Small intestine (tissue), 7 donors: Measurements from ENCODE around the gene UTY. TPM values are rescaled to one million over a fixed set of nuclear protein-coding genes. Genes with fewer than 3 reads are reported as not detected.
A peak's percentile ranks its signal among the peaks of the same experiment; 100 is the strongest.
"Not testable (repeated sequence)": the region's sequence is repeated elsewhere in the genome, so short reads cannot be mapped to it uniquely, and the experiment has no call there.

Experiments
- DNase-seq, 2 donors: peaks; one replicate each; pipeline versions ENCODE4 v3.0.0 to v3.0.0-alpha.2; 2013
- FAIRE-seq: peaks from 2 replicates; lab custom pipeline; 2012; peaks lifted over from hg19 to GRCh38; lab: Jason Lieb, UNC
- H3K27ac ChIP-seq, 3 donors: one replicate each; pipeline ENCODE4 v1.5.1; 2013; ENCODE audit warnings: low read length in 2 of 3, mild to moderate bottlenecking in 2 of 3, control low read depth in 1 of 3, inconsistent platforms in 1 of 3, low read depth in 1 of 3, moderate library complexity in 1 of 3
- H3K27me3 ChIP-seq, 3 donors: one replicate each; pipeline ENCODE4 v1.6.1; 2013; ENCODE audit warnings: low read length in 3 of 3, inconsistent platforms in 1 of 3; ENCODE audit not compliant: control insufficient read depth in 3 of 3, insufficient read depth in 3 of 3
- H3K36me3 ChIP-seq, 3 donors: one replicate each; pipeline ENCODE4 v1.6.1; 2013; ENCODE audit warnings: low read length in 3 of 3, inconsistent platforms in 1 of 3, low read depth in 1 of 3, mild to moderate bottlenecking in 1 of 3, moderate library complexity in 1 of 3; ENCODE audit not compliant: control insufficient read depth in 3 of 3, insufficient read depth in 2 of 3
- H3K4me1 ChIP-seq, 3 donors: one replicate each; pipeline ENCODE4 v1.6.1; 2013; ENCODE audit warnings: low read length in 2 of 3, inconsistent platforms in 1 of 3, low read depth in 1 of 3, mild to moderate bottlenecking in 1 of 3, moderate library complexity in 1 of 3; ENCODE audit not compliant: control insufficient read depth in 3 of 3, insufficient read depth in 2 of 3
- H3K4me3 ChIP-seq, 3 donors: one replicate each; pipeline ENCODE4 v1.5.1; 2013; ENCODE audit warnings: low read length in 3 of 3, control low read depth in 1 of 3, inconsistent platforms in 1 of 3, low read depth in 1 of 3, mild to moderate bottlenecking in 1 of 3, moderate library complexity in 1 of 3
- H3K9me3 ChIP-seq, 2 donors: one replicate each; pipeline ENCODE4 v1.6.1; 2013; ENCODE audit warnings: low read depth in 1 of 2, low read length in 1 of 2; ENCODE audit not compliant: control insufficient read depth in 2 of 2, insufficient read depth in 1 of 2
- WGBS, 3 donors: extraction: QIAGEN DNeasy Blood & Tissue Kit; methylation state at CpG; one replicate each; pipeline ENCODE4 v1.1.7; 2013; 5-methylcytosine and 5-hydroxymethylcytosine counted together
- polyA plus RNA-seq, 4 donors: library from polyadenylated mRNA; stranded (reverse) in 3 of 4; unstranded in 1 of 4; fragments of 200-250 nt in 3 of 4; fragments of 120-200 nt in 1 of 4; gene quantifications; one replicate each; pipeline versions ENCODE4 v1.2.1 to v1.2.3, GENCODE V29; 2013
- donor health status: healthy with polysubstance abuse.
- donor health status: control.
- donor health status: control.
- donor health status: Bipolar disorder and iron deficiency.
- donor health status: healthy.

Gene UTY
- polyA plus RNA-seq, 4 donors = 3.3 to 15.4 (median 3.8) TPM; not detected in 1

DNA sequence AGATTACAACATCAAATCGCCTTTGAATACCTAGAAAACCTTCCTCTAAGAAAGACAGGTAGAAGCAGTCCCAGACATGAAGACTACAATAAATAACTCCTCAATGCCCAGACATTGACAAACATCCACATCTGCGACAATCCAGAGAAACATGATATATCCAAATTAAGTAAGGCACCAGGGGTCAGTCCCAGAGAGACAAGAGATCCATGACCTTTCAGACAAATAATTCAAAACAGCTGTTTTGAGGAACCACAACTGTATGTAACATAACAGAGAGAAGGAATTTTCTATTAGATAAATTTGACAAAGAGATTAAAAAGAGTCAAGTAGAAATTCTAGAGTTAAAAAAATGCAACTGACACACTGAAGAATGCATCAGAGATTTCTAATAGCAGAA lies 200.3 kb downstream of the UTY start:
- 94 to 100% methylated on average over 2 of the region's 2 CpGs; no CpG with 5 or more reads in 1 of the 3 donors for WGBS, 3 donors
- H3K36me3 ChIP-seq = peaks cover 0 to 20% (median 3%) of the 10 kb centered on the region in 3 donors
- FAIRE-seq = no peak

DNA sequence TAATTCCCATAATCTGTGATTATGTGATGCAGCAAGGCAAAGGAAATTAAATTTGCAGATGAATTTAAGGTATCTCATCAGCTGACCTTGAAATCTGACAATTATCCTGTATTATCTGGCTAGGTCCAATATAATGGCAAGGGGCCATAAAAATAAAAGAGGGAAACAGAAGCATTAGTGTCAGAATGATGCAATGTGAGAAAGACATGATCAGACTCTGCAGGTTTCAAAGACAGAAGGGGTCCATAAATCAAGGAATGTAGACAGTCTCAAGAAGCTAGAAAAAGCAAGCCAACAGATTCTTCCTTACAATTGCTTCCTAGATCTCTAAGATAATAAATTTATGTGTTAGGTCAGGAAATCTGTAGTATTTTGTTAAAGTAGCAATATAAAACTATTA lies 208.1 kb downstream of the UTY start:
- Histone ChIP-seq H3K36me3 (peaks cover 0 to 10% (median 0%) of the 10 kb centered on the region in 3 donors), H3K9me3 (peaks cover 0 to 7% of the 10 kb centered on the region in 2 donors), H3K4me1 (no peaks in the 10 kb centered on the region), H3K27ac (no peak overlapping the region), H3K4me3 (no peak overlapping the region), H3K27me3 (no peaks in the 10 kb centered on the region)
- DNase-seq (no peak), FAIRE-seq (no peak)

More for the DNA sequence above, 200.3 kb downstream of the UTY start:
- Histone ChIP-seq H3K4me1 (no peaks in the 10 kb centered on the region), H3K9me3 (no peaks in the 10 kb centered on the region), H3K4me3 (no peak overlapping the region), H3K27me3 (no peaks in the 10 kb centered on the region), H3K27ac (no peak overlapping the region)
- DNase-seq = no peak

DNA sequence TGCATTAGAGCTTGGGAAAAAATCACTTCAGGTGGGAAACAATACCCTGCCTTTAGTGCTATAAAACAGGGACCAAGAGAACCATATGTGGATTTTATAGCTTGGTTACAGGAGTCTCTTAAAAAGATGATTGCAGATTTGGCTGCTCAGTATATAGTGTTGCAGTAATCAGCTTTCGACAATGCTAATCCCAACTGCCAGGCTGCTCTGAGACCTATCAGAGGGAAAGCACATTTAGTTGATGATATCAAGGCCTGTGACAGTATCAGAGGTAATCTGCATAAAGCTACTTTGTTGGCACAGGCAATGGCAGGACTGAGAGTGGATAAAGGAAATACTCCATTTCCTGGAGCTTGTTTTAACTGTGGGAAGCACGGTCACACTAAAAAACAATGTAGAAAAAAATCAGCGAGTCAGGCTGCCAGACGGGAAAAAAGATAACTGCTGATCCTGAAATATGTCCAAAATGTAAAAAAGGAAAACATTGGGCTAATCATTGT lies 225.8 kb downstream of the UTY start:
- FAIRE-seq, DNase-seq: not testable (repeated sequence)
- WGBS, 3 donors = 73 to 100% (median 91%) methylated on average over 1 to 4 of the region's 4 CpGs

DNA sequence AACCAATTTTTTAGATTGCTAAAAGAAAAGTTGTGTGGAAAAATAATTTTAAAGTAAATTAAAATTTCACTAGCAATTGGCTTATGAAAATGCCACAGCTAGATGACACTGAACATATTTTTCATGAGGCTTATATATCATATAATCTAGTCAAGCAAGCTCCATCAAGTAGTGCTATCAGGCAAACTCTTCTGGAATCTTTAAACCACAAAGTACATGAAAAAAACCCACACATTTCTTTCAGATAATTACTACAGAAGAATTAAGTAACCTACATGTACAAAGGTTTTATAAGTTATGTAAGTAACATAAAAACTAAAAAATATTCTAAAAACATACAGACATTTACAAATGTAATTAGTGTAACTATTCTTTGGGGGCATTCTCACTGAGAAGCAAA lies 229.4 kb downstream of the UTY start:
- Histone ChIP-seq H3K4me1 (no peaks in the 10 kb centered on the region), H3K4me3 (no peak overlapping the region), H3K9me3 (no peaks in the 10 kb centered on the region), H3K27me3 (no peaks in the 10 kb centered on the region), H3K27ac (no peak overlapping the region), H3K36me3 (peaks cover 0 to 6% (median 0%) of the 10 kb centered on the region in 3 donors)
- DNase-seq (no peak), FAIRE-seq (no peak)

More for the DNA sequence above, 225.8 kb downstream of the UTY start:
- H3K4me3 ChIP-seq, H3K27ac ChIP-seq, H3K36me3 ChIP-seq, H3K4me1 ChIP-seq, H3K9me3 ChIP-seq, H3K27me3 ChIP-seq: not testable (repeated sequence)

DNA sequence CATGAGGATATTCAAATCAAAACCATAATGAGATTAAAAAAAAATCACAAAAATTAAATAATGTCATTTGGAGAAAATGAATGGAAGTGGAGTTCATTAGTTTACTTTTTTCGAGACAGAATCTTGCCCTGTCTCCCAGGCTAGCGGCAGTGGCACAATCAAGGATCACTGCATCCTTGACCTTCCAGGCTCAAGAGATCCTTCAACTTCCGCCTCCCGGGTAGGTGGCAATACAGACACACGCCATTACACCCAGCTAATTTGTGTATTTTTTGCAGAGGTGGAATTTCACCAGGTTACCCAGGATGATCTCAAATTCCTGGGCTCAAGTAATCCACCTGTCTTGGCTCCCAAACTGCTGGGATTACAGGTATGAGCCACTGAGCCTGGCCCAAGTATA lies 236.1 kb downstream of the UTY start:
- Histone ChIP-seq H3K4me3 (no peak overlapping the region), H3K9me3 (no peaks in the 10 kb centered on the region), H3K4me1 (no peaks in the 10 kb centered on the region), H3K36me3 (peaks cover 0 to 3% (median 0%) of the 10 kb centered on the region in 3 donors), H3K27me3 (no peaks in the 10 kb centered on the region), H3K27ac (no peak overlapping the region)
- WGBS, 3 donors = 92 to 97% methylated on average over 5 of the region's 5 CpGs; no CpG with 5 or more reads in 1 of the 3 donors
- FAIRE-seq (no peak), DNase-seq (no peak)

DNA sequence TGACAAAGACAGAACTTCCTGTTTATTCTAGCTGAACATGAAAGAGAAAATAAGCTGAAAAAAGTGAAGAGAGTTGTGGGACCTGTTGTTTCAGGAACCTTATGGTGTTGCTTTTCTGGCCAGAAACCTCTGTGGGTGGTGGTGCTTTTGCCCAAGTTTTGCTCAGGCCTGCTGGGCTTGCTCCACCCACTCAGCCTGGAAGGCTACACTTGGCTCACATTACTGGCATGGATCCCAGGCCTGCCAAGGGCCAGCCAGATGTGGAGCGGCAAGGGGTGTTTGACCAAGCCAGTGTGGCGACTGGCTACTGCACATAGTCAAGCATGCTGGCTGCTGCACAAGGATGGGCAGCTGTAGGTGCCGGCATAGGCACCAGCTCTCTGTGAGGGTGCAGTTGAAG lies 245.9 kb downstream of the UTY start:
- peaks cover 0 to 7% of the 10 kb centered on the region in 2 donors for H3K9me3 ChIP-seq
- no peaks in the 10 kb centered on the region for H3K4me1 ChIP-seq
- H3K27ac ChIP-seq = no peak overlapping the region
- peak in 1 of 2 donors; percentile 5 for DNase-seq
- WGBS, 3 donors = 63 to 64% methylated on average over 3 of the region's 3 CpGs; no CpG with 5 or more reads in 1 of the 3 donors
- peaks cover 0 to 18% (median 3%) of the 10 kb centered on the region in 3 donors for H3K36me3 ChIP-seq
- FAIRE-seq = no peak
- H3K4me3 ChIP-seq = no peak overlapping the region
- no peaks in the 10 kb centered on the region for H3K27me3 ChIP-seq

DNA sequence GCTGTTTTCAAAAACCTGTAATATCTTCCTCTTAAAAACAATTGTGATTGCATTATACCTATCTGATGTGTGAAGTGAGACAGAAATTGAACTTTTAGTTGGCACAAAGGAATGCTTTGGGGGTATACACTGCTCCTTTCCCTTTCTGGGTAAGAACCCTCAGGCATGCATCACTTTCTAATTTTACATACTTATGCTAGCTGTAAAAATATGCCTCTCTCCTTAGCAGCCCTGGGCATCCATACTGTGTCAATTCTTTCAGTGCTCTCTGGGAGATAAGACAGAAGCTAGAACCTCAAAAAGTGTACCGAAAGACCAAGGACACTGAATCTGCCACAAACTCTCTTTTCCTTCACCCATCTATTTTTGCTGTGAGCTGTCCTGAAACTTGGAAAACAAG lies 246.7 kb downstream of the UTY start:
- WGBS, 3 donors = 91 to 100% methylated on average over 1 of the region's 1 CpG; no CpG with 5 or more reads in 1 of the 3 donors
- no peaks in the 10 kb centered on the region for H3K4me1 ChIP-seq
- peaks cover 0 to 7% of the 10 kb centered on the region in 2 donors for H3K9me3 ChIP-seq
- DNase-seq (no peak), FAIRE-seq (no peak)
- no peak overlapping the region for H3K27ac ChIP-seq
- H3K36me3 ChIP-seq = peaks cover 0 to 15% (median 3%) of the 10 kb centered on the region in 3 donors
- H3K27me3 ChIP-seq = no peaks in the 10 kb centered on the region
- no peak overlapping the region for H3K4me3 ChIP-seq

DNA sequence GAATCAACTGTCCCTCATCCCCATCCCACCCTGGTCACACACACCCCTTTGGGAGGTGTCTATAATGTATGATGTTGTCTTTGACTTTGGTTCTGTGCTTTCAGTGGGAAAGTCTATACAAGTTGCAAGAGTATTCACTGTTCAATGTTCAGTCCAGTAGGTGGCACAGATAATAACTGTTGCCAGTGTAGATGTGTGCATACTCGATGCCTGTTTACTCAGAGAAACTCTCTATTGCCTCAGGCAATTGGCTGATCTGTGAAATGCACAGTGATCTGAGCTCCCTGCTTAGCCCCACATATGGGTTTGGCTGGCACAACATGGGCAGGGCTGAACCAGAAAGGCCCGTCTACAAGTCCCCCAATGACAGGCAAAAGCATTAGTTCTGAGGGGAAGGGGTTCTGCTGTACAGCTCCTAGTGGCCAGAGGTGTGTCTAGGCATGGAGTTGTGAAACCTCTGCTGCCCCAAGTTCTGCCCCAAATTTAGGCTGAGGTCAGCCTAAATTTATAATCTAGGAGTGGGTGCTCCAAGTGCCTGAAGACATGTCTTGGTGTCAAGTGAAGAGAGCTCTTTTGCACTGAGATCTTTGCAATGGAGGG lies 252.4 kb downstream of the UTY start:
- DNase-seq (no peak), FAIRE-seq (no peak)
- Histone ChIP-seq H3K9me3 (no peaks in the 10 kb centered on the region), H3K4me1 (no peaks in the 10 kb centered on the region), H3K4me3 (no peak overlapping the region), H3K27me3 (no peaks in the 10 kb centered on the region), H3K36me3 (no peaks in the 10 kb centered on the region), H3K27ac (no peak overlapping the region)
- 51 to 77% methylated on average over 2 of the region's 2 CpGs; no CpG with 5 or more reads in 1 of the 3 donors for WGBS, 3 donors
